Kidney tubule cell (primary cell): ENCODE results near the gene SMIM10.
"Not testable (repeated sequence)": the region's sequence is repeated elsewhere in the genome, so short reads cannot be mapped to it uniquely, and the experiment has no call there.

Experiments
- DNase-seq: peaks from one replicate; pipeline ENCODE4 v3.0.0-alpha.2; 2018; ENCODE audit warnings: low spot score

Gene SMIM10

GRCh38 chrX:135015523-135016245, 24.9 kb downstream of the SMIM10 start:
- DNase-seq: no peak

DNA sequence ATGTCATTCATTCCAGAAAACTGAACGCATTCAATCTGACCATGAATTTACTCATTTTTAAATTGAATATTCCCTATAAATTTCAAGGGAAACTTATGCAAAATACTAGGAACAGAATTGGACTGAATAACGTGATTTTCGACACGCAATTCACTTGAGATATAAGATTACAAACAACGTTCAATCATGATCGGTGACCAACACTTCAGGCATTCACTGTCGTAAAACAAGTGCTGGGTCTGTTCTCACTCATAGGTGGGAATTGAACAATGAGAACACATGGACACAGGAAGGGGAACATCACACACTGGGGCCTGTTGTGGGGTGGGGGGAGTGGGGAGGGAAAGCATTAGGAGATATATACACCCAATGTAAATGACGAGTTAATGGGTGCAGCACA, 29.1 kb downstream of the SMIM10 start:
- DNase-seq: not testable (repeated sequence)

DNA sequence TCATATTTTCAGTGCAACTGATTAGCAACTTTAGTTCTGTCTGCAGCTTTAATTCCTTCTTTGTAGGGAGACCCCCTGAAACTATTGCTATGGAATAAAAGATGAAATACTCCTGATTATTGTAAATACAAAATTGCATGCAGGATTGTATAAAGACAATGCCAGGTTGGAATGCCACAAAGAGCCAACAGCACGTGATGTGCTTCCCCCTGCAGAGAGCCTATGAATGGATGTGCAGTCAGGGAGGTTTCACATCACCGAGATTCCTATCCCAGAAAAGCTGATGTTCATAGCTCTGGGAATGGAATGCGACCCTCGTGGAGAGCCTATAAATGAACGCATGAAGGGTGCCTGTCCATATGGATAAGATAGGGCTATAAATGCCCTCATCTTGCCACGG, 33.0 kb downstream of the SMIM10 start:
- DNase-seq: not testable (repeated sequence)

GRCh38 chrX:135024526-135024925, 33.7 kb downstream of the SMIM10 start:
- DNase-seq: no peak

DNA sequence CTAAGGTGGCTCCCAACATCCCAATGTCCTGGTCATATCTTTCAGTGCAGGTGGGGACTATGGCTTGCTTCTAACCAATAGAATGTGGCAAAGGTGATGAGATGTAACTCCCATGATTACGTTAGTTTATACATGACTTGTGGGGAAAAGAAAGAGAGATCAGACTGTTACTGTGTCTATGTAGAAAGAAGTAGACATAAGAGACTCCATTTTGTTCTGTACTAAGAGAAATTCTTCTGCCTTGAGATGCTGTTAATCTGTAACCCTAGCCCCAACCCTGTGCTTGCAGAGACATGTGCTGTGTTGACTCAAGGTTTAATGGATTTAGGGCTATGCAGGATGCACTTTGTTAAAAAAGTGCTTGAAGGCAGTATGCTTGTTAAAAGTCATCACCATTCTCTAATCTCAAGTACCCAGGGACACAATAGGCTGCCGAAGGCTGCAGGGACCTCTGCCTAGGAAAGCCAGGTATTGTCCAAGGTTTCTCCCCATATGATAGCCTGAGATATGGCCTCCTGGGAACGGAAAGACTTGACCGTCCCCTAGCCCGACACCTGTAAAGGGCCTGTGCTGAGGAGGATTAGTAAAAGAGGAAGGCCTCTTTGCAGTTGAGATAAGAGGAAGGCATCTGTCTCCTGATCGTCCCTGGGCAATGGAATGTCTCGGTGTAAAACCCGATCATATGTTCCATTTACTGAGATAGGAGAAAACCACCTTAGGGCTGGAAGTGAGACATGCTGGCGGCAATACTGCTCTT, 39.6 kb downstream of the SMIM10 start:
- not testable (repeated sequence) for DNase-seq

DNA sequence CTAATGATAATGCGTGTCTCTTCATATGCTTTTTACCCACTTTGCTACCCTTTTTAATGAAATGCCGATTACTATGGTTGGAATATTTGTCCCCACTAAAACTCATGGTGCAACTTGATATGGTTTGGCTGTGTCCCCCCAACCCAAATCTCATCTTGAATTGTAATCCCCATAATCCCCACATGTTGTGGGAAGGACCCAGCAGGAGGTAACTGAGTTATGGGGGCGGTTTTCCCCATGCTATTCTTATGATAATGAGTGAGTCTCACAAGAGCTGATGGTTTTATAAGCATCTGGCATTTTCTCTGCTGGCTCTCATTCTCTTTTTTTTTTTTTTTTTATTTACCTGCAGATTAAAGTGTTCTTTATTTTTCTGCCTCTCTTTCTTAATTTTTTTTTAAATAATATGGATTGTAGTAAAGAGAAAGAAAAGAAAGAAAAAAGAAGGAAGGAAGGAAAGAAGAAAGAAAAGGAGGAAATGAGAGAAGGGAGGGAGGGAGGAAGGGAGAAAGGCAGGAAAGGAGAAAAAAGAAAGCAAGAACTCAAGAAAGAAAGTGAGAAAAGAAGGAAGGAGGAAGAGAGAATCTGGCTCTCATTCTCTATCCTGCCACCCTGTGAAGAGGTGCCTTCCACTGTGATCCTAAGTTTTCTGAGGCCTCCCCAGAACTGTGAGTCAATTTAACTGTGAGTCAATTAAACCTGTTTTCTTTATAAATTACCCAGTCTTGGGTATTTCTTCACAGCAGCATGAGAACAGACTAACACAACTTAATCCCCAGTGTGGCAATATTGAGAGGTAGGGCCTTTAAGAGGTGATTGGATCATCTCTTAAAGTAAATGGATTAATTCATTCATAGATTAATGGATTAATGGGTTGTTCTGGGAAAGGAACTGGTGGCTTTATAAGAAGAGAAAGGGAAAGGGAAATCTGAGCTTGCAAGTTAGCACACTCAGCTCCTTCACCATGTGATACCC, 50.6 kb downstream of the SMIM10 start:
- not testable (repeated sequence) for DNase-seq
